ENCODE measurements around the gene RCBTB2. TPM values are rescaled to one million over a fixed set of nuclear protein-coding genes. Genes with fewer than 3 reads are reported as not detected.

RCBTB2 gene
- total RNA-seq, 2 experiments from 2014 or later: 1.6 to 2.2 TPM

DNA sequence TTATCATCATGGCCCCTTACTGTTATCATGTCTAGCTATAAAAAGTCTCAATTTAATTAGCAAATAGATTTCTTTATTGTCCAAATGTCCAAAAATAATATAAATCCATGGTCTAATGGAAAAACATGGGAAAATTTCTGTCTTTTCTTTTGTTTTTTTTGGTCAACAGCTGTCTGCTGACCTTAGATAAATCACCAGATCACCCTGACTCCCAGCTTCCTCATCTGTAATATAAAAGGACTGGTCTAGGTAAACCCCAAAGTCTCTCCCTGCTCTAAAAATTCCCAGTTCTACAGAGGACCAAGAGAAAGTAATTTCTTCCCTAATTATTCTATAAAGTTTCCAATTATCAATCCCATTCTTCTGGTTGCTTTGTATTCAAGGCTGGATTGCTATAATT lies 30.7 kb upstream of the RCBTB2 start:
- no peaks in the 10 kb centered on the region for H3K36me3 Mint-ChIP-seq (ENCODE audit: low read depth)
- CTCF ChIA-PET: interaction anchor here (0.8 to 1.5 kb wide), 5 partner anchors 10 to 239 kb away, joined by 3 to 6 read pairs (median 3); no protein-coding TSS in a partner anchor
- no peaks in the 10 kb centered on the region for H3K9me3 Mint-ChIP-seq
- intact Hi-C loops (cut with micrococcal nuclease): loop anchor here (2.0 kb wide), 2 partner anchors 59 to 161 kb away; no protein-coding TSS in a partner anchor
- H3K4me1 Mint-ChIP-seq (ENCODE audit: low read depth): peaks cover 28% of the 10 kb centered on the region
- POLR2A ChIA-PET: interaction anchor here (1.5 kb wide), 1 partner anchor 69 kb away, joined by 3 read pairs; no protein-coding TSS in a partner anchor
- H3K27ac Mint-ChIP-seq: no peak overlapping the region
- ATAC-seq (no peak), DNase-seq (no peak)
- H3K27me3 Mint-ChIP-seq: peaks cover 60% of the 10 kb centered on the region
- H3K4me3 Mint-ChIP-seq: no peak overlapping the region
- TF ChIP-seq, protein P1, sequence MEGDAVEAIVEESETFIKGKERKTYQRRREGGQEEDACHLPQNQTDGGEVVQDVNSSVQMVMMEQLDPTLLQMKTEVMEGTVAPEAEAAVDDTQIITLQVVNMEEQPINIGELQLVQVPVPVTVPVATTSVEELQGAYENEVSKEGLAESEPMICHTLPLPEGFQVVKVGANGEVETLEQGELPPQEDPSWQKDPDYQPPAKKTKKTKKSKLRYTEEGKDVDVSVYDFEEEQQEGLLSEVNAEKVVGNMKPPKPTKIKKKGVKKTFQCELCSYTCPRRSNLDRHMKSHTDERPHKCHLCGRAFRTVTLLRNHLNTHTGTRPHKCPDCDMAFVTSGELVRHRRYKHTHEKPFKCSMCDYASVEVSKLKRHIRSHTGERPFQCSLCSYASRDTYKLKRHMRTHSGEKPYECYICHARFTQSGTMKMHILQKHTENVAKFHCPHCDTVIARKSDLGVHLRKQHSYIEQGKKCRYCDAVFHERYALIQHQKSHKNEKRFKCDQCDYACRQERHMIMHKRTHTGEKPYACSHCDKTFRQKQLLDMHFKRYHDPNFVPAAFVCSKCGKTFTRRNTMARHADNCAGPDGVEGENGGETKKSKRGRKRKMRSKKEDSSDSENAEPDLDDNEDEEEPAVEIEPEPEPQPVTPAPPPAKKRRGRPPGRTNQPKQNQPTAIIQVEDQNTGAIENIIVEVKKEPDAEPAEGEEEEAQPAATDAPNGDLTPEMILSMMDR (IDR thresholded peaks at IDR 0.05): no peak

DNA sequence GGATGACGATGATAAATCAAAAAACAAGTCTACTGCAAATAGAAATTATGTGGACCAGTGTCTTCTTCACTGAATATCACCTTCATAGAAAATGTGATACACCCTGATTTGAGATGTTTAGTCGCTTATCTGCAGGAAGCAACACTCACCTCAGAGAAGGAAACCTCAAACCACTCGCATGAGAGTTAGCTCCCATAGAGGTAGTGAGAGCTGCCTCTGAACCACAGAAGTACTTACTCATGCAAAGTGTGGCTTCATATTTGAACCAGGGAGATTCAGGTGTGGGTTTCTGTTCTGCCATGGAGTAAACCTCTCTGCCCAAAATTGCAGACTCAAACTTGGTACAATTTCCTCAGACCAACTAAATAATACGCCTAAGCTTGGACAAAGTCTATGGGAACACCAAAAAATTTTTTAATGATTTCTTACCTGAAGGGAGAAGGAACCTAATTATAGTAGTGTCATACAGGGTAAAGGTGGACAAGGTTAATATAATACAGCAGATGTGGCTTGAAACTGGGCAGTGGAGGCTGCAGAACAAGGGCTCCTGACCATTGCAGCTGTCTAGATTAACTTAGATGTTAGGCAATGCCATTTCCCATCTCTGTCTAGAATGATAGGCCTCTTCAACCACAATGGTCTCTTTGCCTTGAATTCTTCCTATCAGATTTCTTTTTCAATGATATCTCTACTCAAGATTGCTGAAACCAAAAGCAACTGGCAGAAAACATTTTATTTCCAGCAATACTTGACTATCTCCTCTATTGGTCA lies 29.6 kb upstream of the RCBTB2 start:
- Mint-ChIP-seq H3K27me3 (peaks cover 61% of the 10 kb centered on the region), H3K4me3 (no peak overlapping the region), H3K36me3 (ENCODE audit: low read depth) (no peaks in the 10 kb centered on the region), H3K9me3 (no peaks in the 10 kb centered on the region), H3K4me1 (ENCODE audit: low read depth) (peaks cover 28% of the 10 kb centered on the region), H3K27ac (no peak overlapping the region)
- ChIA-PET POLR2A (interaction anchor here (0.7 to 1.6 kb wide), 4 partner anchors 68 to 523 kb away, joined by 3 to 5 read pairs (median 4); no protein-coding TSS in a partner anchor), CTCF (interaction anchor here (0.9 to 1.5 kb wide), 5 partner anchors 11 to 58 kb away, joined by 3 to 6 read pairs (median 3); no protein-coding TSS in a partner anchor)
- TF ChIP-seq, protein P1 (IDR thresholded peaks at IDR 0.05): no peak
- DNase-seq (peak; percentile 88), ATAC-seq (peak; percentile 94)
- intact Hi-C loops (cut with micrococcal nuclease): loop anchor here (2.0 kb wide), 2 partner anchors 58 to 160 kb away; no protein-coding TSS in a partner anchor

DNA sequence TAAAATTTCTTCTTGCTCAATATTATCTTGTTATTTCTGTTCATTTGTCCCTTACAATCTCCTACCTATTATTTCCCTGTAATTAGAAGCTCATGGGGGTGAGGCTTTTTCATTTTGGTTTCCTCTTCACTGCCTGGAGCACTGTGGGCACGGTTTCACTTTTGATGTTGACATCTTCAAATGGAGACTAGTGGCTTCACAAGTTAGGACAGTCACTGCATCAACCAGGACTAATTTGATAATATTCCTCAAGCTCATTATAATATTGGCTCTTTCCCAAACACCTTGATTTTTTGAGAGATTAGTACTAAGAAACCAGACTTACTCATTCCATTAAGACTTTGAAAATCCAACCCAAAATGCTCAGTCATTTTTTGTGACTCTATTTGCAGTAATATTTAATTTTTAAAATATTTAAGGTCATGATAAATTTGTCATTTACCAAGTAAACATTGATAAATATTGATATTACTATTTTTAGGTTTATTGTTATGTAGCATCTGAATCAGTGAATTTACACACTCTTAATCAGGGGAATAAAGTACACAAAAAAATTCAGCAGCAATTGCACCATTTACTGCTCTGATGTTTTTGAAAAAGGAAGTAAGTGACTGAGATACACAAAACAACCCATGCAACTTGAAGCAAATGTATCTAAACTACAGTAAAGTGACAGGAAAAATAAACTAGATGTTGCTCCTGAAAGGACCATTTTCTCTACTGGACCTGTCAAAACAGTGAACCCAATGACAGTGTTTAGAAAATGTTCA lies 28.8 kb upstream of the RCBTB2 start:
- ChIA-PET POLR2A (interaction anchor here (1.3 to 1.6 kb wide), 2 partner anchors 67 to 69 kb away, joined by 3 to 5 read pairs; no protein-coding TSS in a partner anchor), CTCF (interaction anchor here (0.7 to 1.4 kb wide), 8 partner anchors 10 to 226 kb away, joined by 3 to 5 read pairs (median 3); no protein-coding TSS in a partner anchor)
- ATAC-seq: peak; percentile 4
- Mint-ChIP-seq H3K27ac (no peak overlapping the region), H3K27me3 (peaks cover 55% of the 10 kb centered on the region), H3K4me1 (ENCODE audit: low read depth) (peaks cover 28% of the 10 kb centered on the region), H3K4me3 (no peak overlapping the region), H3K36me3 (ENCODE audit: low read depth) (no peaks in the 10 kb centered on the region), H3K9me3 (no peaks in the 10 kb centered on the region)
- intact Hi-C loops (cut with micrococcal nuclease): loop anchor here (2.0 kb wide), 2 partner anchors 57 to 159 kb away; no protein-coding TSS in a partner anchor
- TF ChIP-seq, protein P1 (IDR thresholded peaks at IDR 0.05): no peak
- peak; percentile 29 for DNase-seq

DNA sequence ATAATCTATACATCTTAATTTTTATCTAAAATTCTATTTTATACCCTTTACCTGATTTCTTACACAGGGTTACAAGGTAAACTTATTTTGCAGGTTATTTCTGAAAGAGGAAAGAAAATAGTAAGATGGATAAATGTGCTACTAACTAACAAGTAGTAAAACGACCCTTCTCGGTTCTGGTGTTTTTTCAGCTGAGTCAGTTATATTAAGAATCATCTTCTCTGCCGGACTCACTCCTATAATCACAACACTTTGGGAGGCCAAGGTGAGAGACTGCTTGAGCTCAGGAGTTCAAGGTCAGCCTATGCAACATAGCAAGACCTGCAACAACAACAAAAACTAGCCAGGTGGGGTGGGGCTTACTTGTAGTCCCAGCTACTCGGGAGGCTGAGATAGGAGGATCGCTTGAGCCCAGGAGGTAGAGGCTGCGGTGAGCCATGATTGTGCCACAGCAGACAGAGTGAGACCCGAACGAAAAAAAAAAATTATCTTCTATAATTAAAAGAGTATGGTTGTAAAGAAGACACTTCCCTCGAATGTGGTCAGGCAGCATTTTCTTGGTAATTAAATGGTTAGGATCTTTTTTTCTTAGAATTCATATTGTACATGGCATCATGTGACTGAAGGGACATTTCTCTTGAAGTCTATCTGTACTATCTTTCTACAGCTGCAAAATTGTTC lies 27.9 kb upstream of the RCBTB2 start:
- Mint-ChIP-seq H3K36me3 (ENCODE audit: low read depth) (peaks cover 2% of the 10 kb centered on the region), H3K27me3 (peaks cover 58% of the 10 kb centered on the region), H3K4me3 (no peak overlapping the region), H3K27ac (no peak overlapping the region), H3K9me3 (peaks cover 1% of the 10 kb centered on the region), H3K4me1 (ENCODE audit: low read depth) (peaks cover 28% of the 10 kb centered on the region)
- no peak for ATAC-seq
- intact Hi-C loops (cut with micrococcal nuclease): no loop called here
- DNase-seq: peak; percentile 9
- ChIA-PET POLR2A (interaction anchor here (0.9 to 1.3 kb wide), 2 partner anchors 9 to 66 kb away, joined by 3 read pairs; no protein-coding TSS in a partner anchor), CTCF (interaction anchor here (0.7 to 1.4 kb wide), 4 partner anchors 19 to 225 kb away, joined by 3 to 5 read pairs (median 4); no protein-coding TSS in a partner anchor)
- TF ChIP-seq, protein P1 (IDR thresholded peaks at IDR 0.05): no peak

Measured in activated CD8-positive, alpha-beta T cell treated with anti-CD3 and anti-CD28 coated beads for 36 hours (primary cell).